Right atrium auricular region (tissue), 2 donors: ENCODE results near the gene PCBP3. TPM values are rescaled to one million over a fixed set of nuclear protein-coding genes. Genes with fewer than 3 reads are reported as not detected.

Experiments
- DNase-seq: peaks from one replicate; pipeline ENCODE4 v3.0.0-alpha.2; 2019; ENCODE audit warnings: low spot score
- H3K27ac ChIP-seq, 2 donors: fragments of 200-600 bp; sonication (generic); 1 replicate in 1 of 2; 2 replicates in 1 of 2; pipeline ENCODE4 v1.5.1; 2016 to 2019
- H3K27me3 ChIP-seq, 2 donors: fragments of 200-600 bp; sonication (generic); one replicate each; pipeline versions ENCODE4 v1.5.1 to v1.6.0; 2017 to 2019
- H3K36me3 ChIP-seq: fragments of 200-600 bp; sonication (generic); one replicate; pipeline ENCODE4 v1.5.1; 2016
- H3K4me1 ChIP-seq, 2 donors: fragments of 200-600 bp; sonication (generic); one replicate each; pipeline versions ENCODE4 v1.5.1 to v1.6.0; 2017 to 2019
- H3K4me3 ChIP-seq, 2 donors: fragments of 200-600 bp; sonication (generic); 1 replicate in 1 of 2; 2 replicates in 1 of 2; pipeline ENCODE4 v1.5.1; 2017 to 2019; ENCODE audit warnings: mild to moderate bottlenecking in 1 of 2, moderate library complexity in 1 of 2
- H3K9me3 ChIP-seq, 2 donors: fragments of 200-600 bp; sonication (generic); one replicate each; pipeline ENCODE4 v1.5.1; 2019
- CTCF ChIP-seq, 2 donors: fragments of 200-600 bp; sonication (generic); IDR thresholded peaks; one replicate each; pipeline ENCODE4 v1.5.1; 2019; ENCODE audit warnings: antibody characterized with exemption in 2 of 2
- total RNA-seq, 2 donors: library from RNA; depleted of rRNA; stranded (reverse); fragments of >200 nt; gene quantifications; one replicate each; pipeline ENCODE4 v1.1.0, GENCODE V29; 2016

PCBP3 gene
- total RNA-seq, 2 donors from 2014 or later, result 2.3 to 5.2 TPM

DNA sequence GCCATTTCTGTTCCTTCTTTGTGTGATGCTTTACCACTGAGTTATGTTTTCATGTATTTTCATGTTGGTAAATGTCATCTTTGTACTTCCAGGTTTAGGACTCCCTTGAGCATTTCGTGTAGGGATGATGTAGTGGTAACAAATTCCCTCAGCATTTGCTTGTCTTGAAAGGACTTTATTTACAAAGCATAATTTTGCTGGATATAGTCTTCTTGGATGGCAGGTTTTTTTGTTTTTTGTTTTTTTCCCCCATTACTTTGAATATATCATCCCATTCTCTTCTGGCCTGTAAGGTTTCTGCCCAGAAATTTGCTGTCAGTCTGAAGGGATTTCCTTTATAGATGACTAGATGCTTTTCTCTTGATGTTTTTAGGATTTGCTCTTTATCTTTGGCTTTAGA, 133.4 kb downstream of the PCBP3 start:
- H3K27me3 ChIP-seq, result no peaks in the 10 kb centered on the region
- H3K9me3 ChIP-seq, result peaks cover 0 to 31% of the 10 kb centered on the region in 2 donors
- H3K4me1 ChIP-seq, result no peaks in the 10 kb centered on the region
- no peak overlapping the region for H3K27ac ChIP-seq
- no peaks in the 10 kb centered on the region for H3K36me3 ChIP-seq
- H3K4me3 ChIP-seq, result no peak overlapping the region
- no peak for TF ChIP-seq CTCF (IDR thresholded peaks at IDR 0.05)
- no peak for DNase-seq

DNA sequence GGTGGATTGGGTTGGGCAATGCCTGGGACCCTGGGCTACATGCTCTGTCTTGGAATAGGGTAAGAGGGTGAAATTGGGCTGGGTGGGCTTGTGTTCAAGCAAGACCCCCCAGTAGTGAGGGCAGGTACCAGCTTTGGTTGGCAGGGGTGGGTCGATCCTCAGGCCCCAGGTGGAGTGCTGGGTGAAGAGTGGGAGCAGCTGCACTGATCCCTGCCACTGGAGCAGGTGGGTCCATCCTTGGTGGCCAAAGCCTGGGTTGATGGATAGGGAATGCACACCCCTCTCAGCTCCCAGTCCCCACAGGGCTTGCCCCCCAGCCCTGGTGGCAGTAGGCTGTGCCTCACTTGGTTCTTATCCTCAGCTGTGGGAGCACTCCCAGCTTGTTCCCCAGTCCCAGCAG, 135.2 kb downstream of the PCBP3 start:
- no peaks in the 10 kb centered on the region for H3K4me1 ChIP-seq
- no peak overlapping the region for H3K27ac ChIP-seq
- no peaks in the 10 kb centered on the region for H3K36me3 ChIP-seq
- peaks cover 0 to 23% of the 10 kb centered on the region in 2 donors for H3K9me3 ChIP-seq
- no peaks in the 10 kb centered on the region for H3K27me3 ChIP-seq
- no peak for TF ChIP-seq CTCF (IDR thresholded peaks at IDR 0.05)
- no peak for DNase-seq
- no peak overlapping the region for H3K4me3 ChIP-seq

DNA sequence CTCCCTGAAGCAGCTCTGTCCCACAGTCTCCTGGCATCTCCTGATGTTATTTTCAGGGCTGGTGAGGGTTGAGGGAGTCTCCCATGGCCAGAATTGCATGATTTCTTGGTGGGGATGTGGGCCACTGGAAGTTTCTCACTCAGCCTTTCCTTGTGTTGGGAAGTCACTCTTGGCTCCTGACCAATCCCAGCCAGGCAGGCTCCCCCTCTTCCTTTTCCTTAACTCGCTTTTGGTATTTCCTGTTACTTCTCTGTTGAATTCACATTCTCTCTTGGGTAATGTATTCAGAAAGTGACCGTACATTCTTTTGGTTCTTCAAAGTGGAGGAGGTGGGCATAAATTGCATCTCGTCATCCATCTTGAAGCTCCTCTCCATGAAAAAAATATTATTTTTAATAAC, 135.7 kb downstream of the PCBP3 start:
- DNase-seq, result no peak
- Histone ChIP-seq H3K27ac (no peak overlapping the region), H3K4me3 (no peak overlapping the region), H3K27me3 (no peaks in the 10 kb centered on the region), H3K9me3 (peaks cover 0 to 22% of the 10 kb centered on the region in 2 donors), H3K36me3 (no peaks in the 10 kb centered on the region), H3K4me1 (no peaks in the 10 kb centered on the region)
- TF ChIP-seq CTCF (IDR thresholded peaks at IDR 0.05), result no peak

DNA sequence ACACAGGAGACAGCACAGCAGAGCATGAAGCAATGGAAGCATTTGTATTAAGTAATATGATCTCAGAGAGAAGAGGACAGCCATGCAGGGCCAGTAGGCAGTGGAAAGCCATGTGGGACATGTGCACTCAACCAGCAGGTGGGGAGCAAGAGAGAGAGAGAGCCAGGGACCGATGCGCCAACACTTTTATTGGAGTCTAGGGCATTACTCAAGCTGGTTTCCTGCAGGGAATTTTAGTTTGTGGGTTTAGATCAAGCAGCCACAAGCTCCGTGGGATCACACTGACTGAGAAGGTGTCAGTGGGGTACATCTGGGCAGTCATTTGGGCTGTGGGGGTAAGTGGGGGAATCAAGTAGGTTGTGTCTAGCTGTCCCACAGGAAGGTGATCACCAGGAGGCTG, 137.1 kb downstream of the PCBP3 start:
- H3K27me3 ChIP-seq, result no peaks in the 10 kb centered on the region
- H3K27ac ChIP-seq, result no peak overlapping the region
- no peak for DNase-seq
- no peaks in the 10 kb centered on the region for H3K4me1 ChIP-seq
- peaks cover 0 to 22% of the 10 kb centered on the region in 2 donors for H3K9me3 ChIP-seq
- no peak overlapping the region for H3K4me3 ChIP-seq
- H3K36me3 ChIP-seq, result no peaks in the 10 kb centered on the region
- no peak for TF ChIP-seq CTCF (IDR thresholded peaks at IDR 0.05)

- no peak for DNase-seq
- Histone ChIP-seq H3K9me3 (peaks cover 0 to 16% of the 10 kb centered on the region in 2 donors), H3K36me3 (no peaks in the 10 kb centered on the region), H3K4me3 (no peak overlapping the region), H3K4me1 (no peaks in the 10 kb centered on the region), H3K27ac (no peak overlapping the region), H3K27me3 (no peaks in the 10 kb centered on the region)
- no peak for TF ChIP-seq CTCF (IDR thresholded peaks at IDR 0.05)
These were observed 138.2 kb downstream of the PCBP3 start for GRCh38 chr21:45781741-45782140.

DNA sequence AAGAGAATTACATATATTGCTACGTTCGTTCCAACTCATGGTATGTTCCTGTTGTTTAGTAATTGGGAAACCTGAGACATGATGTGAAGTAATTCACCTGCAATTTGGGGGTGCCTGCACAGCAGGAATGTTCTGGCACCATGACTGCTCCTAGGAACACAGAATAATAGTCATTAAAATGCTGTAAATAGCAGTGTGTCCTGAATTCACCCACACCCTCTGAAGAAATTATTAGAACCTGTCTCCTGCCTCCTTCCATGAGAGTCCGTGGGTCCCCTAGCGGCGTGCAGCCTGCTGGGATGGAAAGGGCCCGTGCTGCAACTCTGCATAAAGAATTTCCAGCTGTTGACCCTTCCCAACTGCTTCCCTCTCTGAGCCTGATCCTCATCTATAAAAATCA, 143.1 kb downstream of the PCBP3 start:
- DNase-seq, result no peak
- Histone ChIP-seq H3K4me3 (no peak overlapping the region), H3K27ac (no peak overlapping the region)

More for the DNA sequence above, 143.1 kb downstream of the PCBP3 start:
- H3K27me3 ChIP-seq, result no peaks in the 10 kb centered on the region
- no peaks in the 10 kb centered on the region for H3K4me1 ChIP-seq
- TF ChIP-seq CTCF (IDR thresholded peaks at IDR 0.05), result no peak
- no peaks in the 10 kb centered on the region for H3K9me3 ChIP-seq
- H3K36me3 ChIP-seq, result no peaks in the 10 kb centered on the region
